ENCODE data around the gene DRD1.

The DRD1 gene

DNA sequence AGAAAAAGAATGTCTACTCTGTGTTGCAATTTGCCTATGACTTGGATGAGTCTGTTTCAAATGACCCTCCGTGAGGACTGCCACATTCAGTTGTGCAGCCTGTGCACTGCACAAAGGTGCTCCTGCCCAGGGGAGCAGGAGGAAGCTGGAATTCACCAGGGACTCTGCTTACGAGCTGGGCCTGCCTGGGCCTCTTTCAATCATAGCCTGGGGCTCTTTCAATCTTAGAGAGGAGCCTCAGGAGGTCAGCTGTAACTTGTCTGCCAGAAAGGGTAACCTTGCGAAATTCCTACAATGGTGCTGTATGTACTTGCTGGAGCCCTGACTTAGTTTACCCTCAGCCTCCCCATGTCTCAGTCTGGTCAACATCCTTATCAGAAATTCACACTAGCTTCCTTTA is 25.9 kb upstream of the DRD1 start:
- TF ChIP-seq, protein P1, sequence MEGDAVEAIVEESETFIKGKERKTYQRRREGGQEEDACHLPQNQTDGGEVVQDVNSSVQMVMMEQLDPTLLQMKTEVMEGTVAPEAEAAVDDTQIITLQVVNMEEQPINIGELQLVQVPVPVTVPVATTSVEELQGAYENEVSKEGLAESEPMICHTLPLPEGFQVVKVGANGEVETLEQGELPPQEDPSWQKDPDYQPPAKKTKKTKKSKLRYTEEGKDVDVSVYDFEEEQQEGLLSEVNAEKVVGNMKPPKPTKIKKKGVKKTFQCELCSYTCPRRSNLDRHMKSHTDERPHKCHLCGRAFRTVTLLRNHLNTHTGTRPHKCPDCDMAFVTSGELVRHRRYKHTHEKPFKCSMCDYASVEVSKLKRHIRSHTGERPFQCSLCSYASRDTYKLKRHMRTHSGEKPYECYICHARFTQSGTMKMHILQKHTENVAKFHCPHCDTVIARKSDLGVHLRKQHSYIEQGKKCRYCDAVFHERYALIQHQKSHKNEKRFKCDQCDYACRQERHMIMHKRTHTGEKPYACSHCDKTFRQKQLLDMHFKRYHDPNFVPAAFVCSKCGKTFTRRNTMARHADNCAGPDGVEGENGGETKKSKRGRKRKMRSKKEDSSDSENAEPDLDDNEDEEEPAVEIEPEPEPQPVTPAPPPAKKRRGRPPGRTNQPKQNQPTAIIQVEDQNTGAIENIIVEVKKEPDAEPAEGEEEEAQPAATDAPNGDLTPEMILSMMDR (IDR thresholded peaks at IDR 0.05; ENCODE audit: low read length, missing control alignments) = no peak
- no peak for DNase-seq (ENCODE audit: low read depth)
- H3K4me3 ChIP-seq (replicated peaks; ENCODE audit: low read depth, low read length) = no peak overlapping the region

DNA sequence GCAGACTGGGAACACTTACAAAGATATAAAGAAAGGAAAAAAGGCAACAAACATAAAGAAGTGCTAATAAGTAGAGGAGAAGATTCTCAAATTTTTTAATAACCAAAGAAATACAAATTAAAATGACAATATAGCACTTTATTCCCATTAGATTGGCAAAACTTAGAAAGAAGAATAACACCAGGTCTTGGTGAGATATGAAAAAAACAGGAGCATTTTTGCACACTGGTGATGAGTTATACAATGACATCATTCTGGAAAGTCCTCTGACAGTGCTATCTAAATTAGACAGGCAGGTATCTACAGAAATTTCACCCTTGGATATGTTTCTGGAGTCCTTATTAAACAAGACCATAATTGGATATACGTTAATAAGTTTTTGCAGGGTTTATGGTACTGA is 24.9 kb upstream of the DRD1 start:
- TF ChIP-seq, protein P1 (IDR thresholded peaks at IDR 0.05; ENCODE audit: low read length, missing control alignments) = no peak
- H3K4me3 ChIP-seq (replicated peaks; ENCODE audit: low read depth, low read length) = no peak overlapping the region
- DNase-seq (ENCODE audit: low read depth) = no peak

DNA sequence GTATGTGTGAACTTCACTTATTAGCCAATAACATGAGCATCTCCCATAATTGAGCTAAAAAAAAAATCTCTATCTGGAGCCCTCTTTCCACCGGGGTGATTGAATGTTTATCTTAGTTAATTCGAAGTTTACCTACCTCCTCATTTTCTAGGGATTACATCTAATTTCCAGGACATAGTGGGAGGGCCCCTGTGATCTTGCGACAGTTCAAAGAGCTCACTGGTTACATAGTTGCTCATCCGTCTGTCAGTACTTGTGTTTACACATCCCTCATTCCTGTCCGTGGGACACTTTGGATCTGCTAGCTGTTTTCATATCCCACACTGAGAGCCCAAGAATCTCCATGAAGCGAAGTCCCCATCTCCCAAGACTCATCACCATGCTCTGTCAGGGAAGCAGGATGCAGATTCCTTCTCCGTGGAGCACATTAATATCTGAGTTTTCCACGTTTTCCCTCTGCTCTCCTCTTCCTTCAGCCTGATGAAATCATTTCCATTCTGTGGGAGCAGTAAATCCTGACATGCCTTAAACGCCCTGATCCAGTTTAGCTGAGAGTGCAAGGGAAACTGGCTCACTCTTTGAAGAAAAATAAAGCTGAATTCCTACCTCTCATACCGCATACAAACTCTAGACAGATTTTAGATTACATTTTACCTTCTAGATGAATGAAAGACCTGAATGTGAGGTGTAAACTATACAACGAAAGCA is 24.2 kb upstream of the DRD1 start:
- TF ChIP-seq, protein P1 (IDR thresholded peaks at IDR 0.05; ENCODE audit: low read length, missing control alignments) = no peak
- no peak for DNase-seq (ENCODE audit: low read depth)
- H3K4me3 ChIP-seq (replicated peaks; ENCODE audit: low read depth, low read length) = no peak overlapping the region

DNA sequence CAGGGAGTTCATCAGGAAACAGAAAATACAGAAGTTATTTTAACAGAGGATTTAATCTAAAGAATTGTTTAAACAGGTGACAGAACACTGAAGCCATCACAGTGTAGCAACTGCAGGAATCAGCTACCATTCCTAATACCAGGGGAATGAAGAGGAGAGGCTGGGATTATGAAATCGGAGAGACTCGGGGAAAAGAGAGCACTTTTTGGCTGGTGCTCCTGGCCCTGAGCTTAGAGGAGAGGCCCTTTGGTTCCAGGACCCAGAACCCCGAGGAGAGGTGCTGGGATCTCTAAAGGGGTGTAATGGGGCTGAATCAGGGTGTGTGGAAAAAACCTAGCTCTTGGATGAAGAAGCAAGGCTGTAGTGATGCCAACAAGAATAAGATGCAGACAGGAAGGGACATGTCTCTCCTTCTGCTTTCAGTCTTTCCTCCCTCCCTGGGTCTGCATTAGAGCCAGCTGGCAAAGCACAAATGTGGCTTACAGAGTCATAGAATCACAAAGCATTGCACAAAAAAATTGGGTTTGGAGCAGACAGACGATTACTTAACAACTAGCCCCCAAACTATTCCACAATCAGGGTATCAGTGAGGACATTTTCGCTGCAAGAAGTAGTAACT is 22.8 kb upstream of the DRD1 start:
- TF ChIP-seq, protein P1 (IDR thresholded peaks at IDR 0.05; ENCODE audit: low read length, missing control alignments) = no peak
- H3K4me3 ChIP-seq (replicated peaks; ENCODE audit: low read depth, low read length) = no peak overlapping the region
- DNase-seq (ENCODE audit: low read depth) = peak; percentile 11

DNA sequence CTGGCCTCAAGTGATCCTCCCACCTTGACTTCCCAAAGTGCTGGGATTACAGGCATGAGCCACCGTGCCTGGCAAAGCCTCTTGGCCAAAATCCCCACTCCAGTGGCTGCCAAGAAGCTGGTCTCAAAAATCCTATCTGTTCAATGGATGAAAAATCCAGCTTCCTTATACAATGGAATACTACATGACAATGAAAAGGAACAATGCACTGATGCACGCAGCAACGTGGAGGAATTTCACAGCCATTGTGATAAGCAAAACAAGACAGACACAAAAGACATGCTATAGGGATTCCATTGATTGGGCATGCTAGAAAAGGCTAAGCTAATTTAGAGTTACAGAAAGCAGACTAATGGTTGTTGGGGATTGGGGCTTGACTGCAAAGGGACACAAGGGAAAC is 21.3 kb upstream of the DRD1 start:
- no peak overlapping the region for H3K4me3 ChIP-seq (replicated peaks; ENCODE audit: low read depth, low read length)
- TF ChIP-seq, protein P1 (IDR thresholded peaks at IDR 0.05; ENCODE audit: low read length, missing control alignments) = no peak
- no peak for DNase-seq (ENCODE audit: low read depth)

DNA sequence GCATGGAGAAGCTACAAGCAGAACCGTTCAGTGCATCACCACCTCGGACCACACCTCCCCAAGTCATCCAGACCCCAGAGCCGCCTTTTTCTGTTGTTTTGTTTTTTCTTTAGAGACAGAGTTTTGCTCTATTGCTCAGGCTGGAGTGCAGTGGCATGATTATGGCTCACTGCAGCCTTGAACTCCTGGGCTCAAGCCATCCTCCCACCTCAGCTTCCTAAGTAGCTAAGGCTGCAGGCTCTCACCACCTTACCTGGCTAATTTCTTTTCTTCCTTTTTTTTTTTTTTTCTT is 20.9 kb upstream of the DRD1 start:
- TF ChIP-seq, protein P1 (IDR thresholded peaks at IDR 0.05; ENCODE audit: low read length, missing control alignments) = no peak
- H3K4me3 ChIP-seq (replicated peaks; ENCODE audit: low read depth, low read length) = no peak overlapping the region
- no peak for DNase-seq (ENCODE audit: low read depth)
